HG02884 (cell line): ENCODE data around the gene TMUB1.

Experiments
- ATAC-seq: cut with Tn5 transposase; IDR thresholded peaks from one replicate; pipeline ENCODE4 v1.9.1; 2021; ENCODE audit warnings: mild to moderate bottlenecking, moderate library complexity; ENCODE audit not compliant: unreplicated experiment

TMUB1 gene

GRCh38 chr7:151083071-151083823 is at the start of gene TMUB1:
TSS of gene TMUB1 (minus strand) at chr7:151083493. CDS start at chr7:151082563, 930 bp downstream.
- peak; percentile 45 for ATAC-seq

GRCh38 chr7:151132461-151133205 is 49.3 kb upstream of the TMUB1 start:
- no peak for ATAC-seq

- no peak for ATAC-seq
Measured at GRCh38 chr7:151131592-151132293, 48.5 kb upstream of the TMUB1 start.

- ATAC-seq: no peak
Measured at GRCh38 chr7:151131224-151131591, 47.9 kb upstream of the TMUB1 start.

- ATAC-seq: no peak
Measured at GRCh38 chr7:151130741-151131157, 47.5 kb upstream of the TMUB1 start.

GRCh38 chr7:151129960-151130591 is 46.8 kb upstream of the TMUB1 start:
- ATAC-seq: no peak

- no peak for ATAC-seq
Measured at GRCh38 chr7:151129117-151129959, 46.0 kb upstream of the TMUB1 start.

- no peak for ATAC-seq
Measured at GRCh38 chr7:151128716-151129115, 45.4 kb upstream of the TMUB1 start.

GRCh38 chr7:151128144-151128543 is 44.9 kb upstream of the TMUB1 start:
- no peak for ATAC-seq

GRCh38 chr7:151126491-151127137 is 43.3 kb upstream of the TMUB1 start:
- ATAC-seq: no peak

- ATAC-seq: no peak
Measured at GRCh38 chr7:151125846-151126481, 42.7 kb upstream of the TMUB1 start.

GRCh38 chr7:151125470-151125845 is 42.2 kb upstream of the TMUB1 start:
- ATAC-seq: no peak

- no peak for ATAC-seq
Measured at GRCh38 chr7:151124899-151125399, 41.7 kb upstream of the TMUB1 start.

- no peak for ATAC-seq
Measured at GRCh38 chr7:151124481-151124880, 41.2 kb upstream of the TMUB1 start.

- peak; percentile 79 for ATAC-seq
Measured at GRCh38 chr7:151123822-151124464, 40.6 kb upstream of the TMUB1 start.

GRCh38 chr7:151123158-151123821 is 40.0 kb upstream of the TMUB1 start:
- no peak for ATAC-seq

- no peak for ATAC-seq
Measured at GRCh38 chr7:151122796-151123157, 39.5 kb upstream of the TMUB1 start.

GRCh38 chr7:151122276-151122675 is 39.0 kb upstream of the TMUB1 start:
- no peak for ATAC-seq
